ENCODE measurements around the gene MSH5. TPM values are rescaled to one million over a fixed set of nuclear protein-coding genes. Genes with fewer than 3 reads are reported as not detected.

The MSH5 gene
- total and polyA plus RNA-seq, 9 of the 15 experiments (the other 6 are each of a cell fraction or from before 2014, with no cell fraction given): 12.5 to 104 (median 46.6) TPM

GRCh38 chr6:31806470-31807272 lies 66.9 kb downstream of the MSH5 start, which contains the start of gene LSM2 (continued):
- no peak; the same call in 1 of the 2 replicates for TF ChIP-seq NFRKB (IDR thresholded peaks at IDR 0.05; ENCODE audit: low read depth)
- peak; percentile 75; the same call in 1 of the 2 replicates for TF ChIP-seq HDAC8 (tag; IDR thresholded peaks at IDR 0.05)
- peak; percentile 69 for TF ChIP-seq HCFC1 (IDR thresholded peaks at IDR 0.05; ENCODE audit: low read depth, low read length)
- TF ChIP-seq RBM15 (IDR thresholded peaks at IDR 0.05; ENCODE audit: insufficient read depth, low read length): no peak
- no peak for TF ChIP-seq KLF16 (IDR thresholded peaks at IDR 0.05)
- TF ChIP-seq, protein P1, sequence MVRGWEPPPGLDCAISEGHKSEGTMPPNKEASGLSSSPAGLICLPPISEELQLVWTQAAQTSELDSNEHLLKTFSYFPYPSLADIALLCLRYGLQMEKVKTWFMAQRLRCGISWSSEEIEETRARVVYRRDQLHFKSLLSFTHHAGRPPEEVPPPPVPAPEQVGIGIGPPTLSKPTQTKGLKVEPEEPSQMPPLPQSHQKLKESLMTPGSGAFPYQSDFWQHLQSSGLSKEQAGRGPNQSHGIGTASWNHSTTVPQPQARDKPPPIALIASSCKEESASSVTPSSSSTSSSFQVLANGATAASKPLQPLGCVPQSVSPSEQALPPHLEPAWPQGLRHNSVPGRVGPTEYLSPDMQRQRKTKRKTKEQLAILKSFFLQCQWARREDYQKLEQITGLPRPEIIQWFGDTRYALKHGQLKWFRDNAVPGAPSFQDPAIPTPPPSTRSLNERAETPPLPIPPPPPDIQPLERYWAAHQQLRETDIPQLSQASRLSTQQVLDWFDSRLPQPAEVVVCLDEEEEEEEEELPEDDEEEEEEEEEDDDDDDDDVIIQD (CRISPR knock-in tag; IDR thresholded peaks at IDR 0.05): no peak
- peak; percentile 41; the same call in 1 of the 2 replicates for TF ChIP-seq EGR1 (conservative IDR thresholded peaks at IDR 0.05)
- peak in 1 of 2 experiments; percentile 5; a peak in 1 of 4 replicates for TF ChIP-seq ETV6 (IDR thresholded peaks at IDR 0.05; ENCODE audit: borderline replicate concordance in 1 of 2, low read depth in 2 of 2, low read length in 1 of 2)
- peak; percentile 74; the same call in 1 of the 2 replicates for TF ChIP-seq ETV6 (CRISPR knock-in tag; IDR thresholded peaks at IDR 0.05; ENCODE audit: borderline replicate concordance)
- TF ChIP-seq RNF219 (CRISPR knock-in tag; IDR thresholded peaks at IDR 0.05): no peak
- TF ChIP-seq NEUROD1 (IDR thresholded peaks at IDR 0.05; ENCODE audit: borderline replicate concordance, low read depth, low read length, partially characterized antibody): peak; percentile 77
- TF ChIP-seq PHTF2 (CRISPR knock-in tag; IDR thresholded peaks at IDR 0.05): 0 out of 2 replicates have a peak, but pooled peaks have one; percentile 13
- peak; percentile 84 for TF ChIP-seq FOXP1 (CRISPR knock-in tag; IDR thresholded peaks at IDR 0.05)
- TF ChIP-seq, protein P2, sequence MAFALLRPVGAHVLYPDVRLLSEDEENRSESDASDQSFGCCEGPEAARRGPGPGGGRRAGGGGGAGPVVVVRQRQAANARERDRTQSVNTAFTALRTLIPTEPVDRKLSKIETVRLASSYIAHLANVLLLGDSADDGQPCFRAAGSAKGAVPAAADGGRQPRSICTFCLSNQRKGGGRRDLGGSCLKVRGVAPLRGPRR (CRISPR knock-in tag; IDR thresholded peaks at IDR 0.05): no peak; the same call in 1 of the 2 replicates
- no peak for TF ChIP-seq NFXL1 (CRISPR knock-in tag; IDR thresholded peaks at IDR 0.05)
